Breast epithelium (tissue), 4 donors: ENCODE measurements around the gene HNRNPUL1. TPM values are rescaled to one million over a fixed set of nuclear protein-coding genes. Genes with fewer than 3 reads are reported as not detected.

Experiments used
- DNase-seq, 2 donors: peaks; one replicate each; pipeline ENCODE4 v3.0.0-alpha.2; 2019; ENCODE audit warnings: low spot score in 2 of 2
- H3K27ac ChIP-seq, 2 donors: fragments of 200-600 bp; sonication (generic) in 1 of 2; one replicate each; pipeline ENCODE4 v1.5.1; 2016 to 2019; ENCODE audit warnings: mild to moderate bottlenecking in 1 of 2
- H3K27me3 ChIP-seq, 2 donors: fragments of 200-600 bp; sonication (generic) in 1 of 2; one replicate each; pipeline versions ENCODE4 v1.5.1 to v1.6.0; 2017 to 2019; ENCODE audit warnings: control low read depth in 1 of 2, mild to moderate bottlenecking in 1 of 2
- H3K36me3 ChIP-seq: fragments of 200-600 bp; one replicate; pipeline ENCODE4 v1.5.1; 2019
- H3K4me1 ChIP-seq, 2 donors: fragments of 200-600 bp; sonication (generic); one replicate each; pipeline ENCODE4 v1.5.1; 2016 to 2019; ENCODE audit warnings: control low read depth in 1 of 2
- H3K4me3 ChIP-seq, 3 donors: fragments of 200-600 bp; sonication (generic); 1 replicate in 2 of 3; 2 replicates in 1 of 3; pipeline ENCODE4 v1.5.1; 2016 to 2019; ENCODE audit warnings: mild to moderate bottlenecking in 3 of 3, moderate library complexity in 2 of 3
- H3K9me3 ChIP-seq, 2 donors: fragments of 200-600 bp; sonication (generic) in 1 of 2; one replicate each; pipeline ENCODE4 v1.5.1; 2016 to 2019; ENCODE audit warnings: control low read depth in 1 of 2
- CTCF ChIP-seq, 3 donors: fragments of 450-650 bp; IDR thresholded peaks; one replicate each; pipeline ENCODE4 v1.5.1; 2016 to 2017; ENCODE audit warnings: antibody characterized with exemption in 3 of 3, mild to moderate bottlenecking in 3 of 3, moderate library complexity in 3 of 3
- POLR2A ChIP-seq: fragments of 450-650 bp; IDR thresholded peaks from one replicate; pipeline ENCODE4 v1.6.1; 2016; ENCODE audit warnings: antibody characterized with exemption, mild to moderate bottlenecking, moderate library complexity
- POLR2AphosphoS5 ChIP-seq, 3 donors: sonication (generic); formaldehyde crosslinking; IDR thresholded peaks; one replicate each; pipeline ENCODE4 v1.6.1; 2017; ENCODE audit warnings: antibody characterized with exemption in 3 of 3
- intact Hi-C: fragments of 100-400 bp; cut with DNase I; formaldehyde crosslinking; loops from one replicate; pipeline ENCODE4 v1.15.1; 2023; ENCODE audit warnings: low total_unique reads
- total RNA-seq, 3 donors: library from RNA; depleted of rRNA; stranded (reverse); fragments of >200 nt; gene quantifications; one replicate each; pipeline ENCODE4 v1.1.0, GENCODE V29; 2016

The HNRNPUL1 gene
- total RNA-seq, 3 donors from 2014 or later: 116 to 146 (median 125) TPM

- Histone ChIP-seq H3K4me1 (peaks cover 0 to 6% of the 10 kb centered on the region in 2 donors), H3K36me3 (no peaks in the 10 kb centered on the region), H3K4me3 (peak overlapping the region; percentile 82 to 97 (median 82)), H3K27ac (peak overlapping the region; percentile 78 to 92), H3K9me3 (no peaks in the 10 kb centered on the region), H3K27me3 (no peaks in the 10 kb centered on the region)
- intact Hi-C loops: no loop called here
- no peak for DNase-seq
- TF ChIP-seq POLR2A (no peak), POLR2AphosphoS5 (IDR thresholded peaks at IDR 0.05) (no peak), CTCF (IDR thresholded peaks at IDR 0.05) (no peak)
Observed at GRCh38 chr19:41352279-41352608, 88.1 kb downstream of the HNRNPUL1 start.

- intact Hi-C loops: no loop called here
- no peaks in the 10 kb centered on the region for H3K27me3 ChIP-seq
- TF ChIP-seq CTCF (IDR thresholded peaks at IDR 0.05) (peak in 1 of 3 donors; percentile 14), POLR2AphosphoS5 (IDR thresholded peaks at IDR 0.05) (no peak), POLR2A (no peak)
- H3K4me1 ChIP-seq: peaks cover 0 to 6% of the 10 kb centered on the region in 2 donors
- H3K9me3 ChIP-seq: no peaks in the 10 kb centered on the region
- H3K27ac ChIP-seq: peak overlapping the region; percentile 78 to 92
- H3K36me3 ChIP-seq: no peaks in the 10 kb centered on the region
- H3K4me3 ChIP-seq: peak overlapping the region; percentile 82 to 97 (median 82)
- DNase-seq: peak in 1 of 2 donors; percentile 46
Observed at GRCh38 chr19:41352609-41353465, 88.7 kb downstream of the HNRNPUL1 start.

DNA sequence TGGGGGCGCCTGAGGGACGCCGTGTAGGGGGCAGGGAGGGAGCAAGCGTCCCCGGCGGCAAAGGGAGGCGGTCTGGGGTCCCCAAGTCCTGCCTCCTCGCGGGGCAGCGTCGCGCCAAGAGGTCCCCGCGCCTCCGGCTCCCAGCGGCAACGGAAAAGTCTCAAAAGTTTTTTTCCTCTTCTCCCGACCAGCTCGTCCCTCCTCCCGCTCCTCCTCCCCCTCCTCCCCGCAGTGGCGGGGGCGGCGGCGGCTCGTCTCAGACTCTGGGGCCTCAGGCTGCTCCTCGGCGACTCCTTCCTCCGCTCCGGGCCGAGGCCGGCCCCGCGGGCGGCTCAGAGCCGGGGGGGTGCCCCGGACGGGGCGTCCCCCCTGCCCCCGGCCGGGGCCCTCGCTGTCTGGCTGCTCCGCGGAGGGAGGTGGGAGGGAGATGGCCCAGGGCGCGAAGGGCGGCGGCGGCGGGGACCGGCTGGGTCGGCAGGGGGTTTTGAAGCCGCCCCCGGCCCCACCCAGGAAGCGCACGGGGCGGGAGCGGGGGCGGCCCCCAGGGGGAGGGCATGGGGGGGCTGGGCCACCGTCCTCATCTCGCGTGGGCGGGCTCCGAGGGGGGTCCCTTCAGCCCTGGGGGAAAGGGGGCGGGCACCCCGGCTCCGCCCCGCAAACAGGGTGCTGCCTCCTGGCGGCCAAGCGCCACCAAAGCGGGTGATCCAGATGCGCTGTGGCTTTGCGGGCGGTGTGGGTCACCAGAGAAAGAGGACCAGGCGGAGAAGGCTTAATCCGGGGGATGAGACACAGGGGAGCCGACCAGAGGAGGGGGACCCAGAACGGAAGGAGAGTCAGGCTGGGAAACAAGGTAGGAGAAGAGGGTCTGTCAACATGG, 89.5 kb downstream of the HNRNPUL1 start, which contains the start of gene TGFB1:
Gene TGFB1, minus strand, starts transcription at position 457 of the 877 bp plus-strand sequence. CDS start 878 bp downstream, outside the sequence.
- Histone ChIP-seq H3K9me3 (no peaks in the 10 kb centered on the region), H3K27me3 (no peaks in the 10 kb centered on the region), H3K36me3 (no peaks in the 10 kb centered on the region), H3K4me1 (peaks cover 0 to 6% of the 10 kb centered on the region in 2 donors), H3K4me3 (peak within 1 kb of the TSS; percentile 82 to 97 (median 82)), H3K27ac (peak within 1 kb of the TSS; percentile 78 to 92)
- intact Hi-C loops: no loop called here
- peak; percentile 57 to 78 for DNase-seq
- TF ChIP-seq CTCF (IDR thresholded peaks at IDR 0.05) (peak; percentile 60 to 79 (median 65)), POLR2AphosphoS5 (IDR thresholded peaks at IDR 0.05) (peak in 1 of 3 donors; percentile 12), POLR2A (no peak)

DNA sequence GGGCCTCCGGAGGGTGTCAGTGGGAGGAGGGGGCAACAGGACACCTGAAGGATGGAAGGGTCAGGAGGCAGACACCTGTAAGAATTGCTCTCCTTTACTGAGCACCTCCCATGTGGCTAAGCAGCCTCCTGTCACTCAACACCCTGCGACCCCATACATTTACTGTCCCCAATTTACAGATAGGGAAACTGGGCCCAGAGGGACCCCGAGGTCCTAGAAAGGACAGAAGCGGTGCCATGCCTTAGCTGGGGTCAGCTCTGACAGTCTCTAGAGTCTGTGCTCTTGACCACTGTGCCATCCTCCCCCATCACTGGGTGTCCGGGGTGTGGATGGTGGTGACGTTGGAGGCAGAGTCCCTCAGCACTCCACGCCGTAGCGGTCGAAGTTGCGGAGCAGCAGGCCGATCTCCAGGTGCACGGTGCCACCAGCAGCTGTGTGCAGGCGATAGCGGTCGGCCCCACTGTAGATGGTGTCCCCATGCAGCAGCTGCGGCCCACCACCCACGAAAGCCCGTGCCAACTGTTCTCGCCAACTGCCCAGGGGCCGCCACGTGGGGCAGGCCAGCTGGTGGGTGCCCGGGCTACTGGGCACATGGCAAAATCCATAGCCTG, 90.3 kb downstream of the HNRNPUL1 start:
- TF ChIP-seq POLR2AphosphoS5 (IDR thresholded peaks at IDR 0.05) (no peak), POLR2A (no peak), CTCF (IDR thresholded peaks at IDR 0.05) (no peak)
- Histone ChIP-seq H3K27ac (peak overlapping the region; percentile 78 to 92), H3K36me3 (no peaks in the 10 kb centered on the region), H3K9me3 (no peaks in the 10 kb centered on the region), H3K27me3 (no peaks in the 10 kb centered on the region), H3K4me1 (peaks cover 0 to 6% of the 10 kb centered on the region in 2 donors), H3K4me3 (peak overlapping the region; percentile 82 to 97 (median 82))
- intact Hi-C loops: no loop called here
- DNase-seq: no peak
